ENCODE measurements around the gene PNP.
"Not testable (repeated sequence)": the region's sequence is repeated elsewhere in the genome, so short reads cannot be mapped to it uniquely, and the experiment has no call there.

PNP gene

DNA sequence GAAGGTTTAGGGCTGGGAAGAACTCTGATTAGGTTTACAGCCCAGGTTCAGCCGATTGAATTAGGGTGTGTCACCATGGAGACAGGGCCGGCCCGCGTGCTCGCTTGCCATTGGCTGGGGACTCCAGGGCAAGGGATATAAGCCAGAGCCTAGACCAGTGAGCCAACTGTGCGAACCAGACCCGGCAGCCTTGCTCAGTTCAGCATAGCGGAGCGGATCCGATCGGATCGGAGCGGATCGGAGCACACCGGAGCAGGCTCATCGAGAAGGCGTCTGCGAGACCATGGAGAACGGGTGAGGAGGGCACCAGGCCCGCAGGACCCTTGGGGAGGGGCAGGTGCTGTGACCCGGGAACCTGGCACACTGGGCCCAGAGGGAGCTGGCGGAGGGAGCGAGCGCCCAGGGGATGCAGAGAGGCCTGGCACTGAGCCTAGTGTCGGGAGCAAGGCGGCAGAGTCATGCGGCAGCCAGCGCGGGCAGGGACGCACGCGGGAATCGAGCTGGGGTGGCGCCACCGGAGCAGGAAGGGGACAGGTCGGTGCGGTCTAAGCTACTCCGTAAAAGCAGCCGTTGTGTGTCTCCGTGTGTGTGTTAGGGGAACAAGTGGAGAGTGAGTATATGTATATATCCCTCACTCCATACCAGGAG is at the start of gene PNP:
Gene PNP (plus strand): TSS at position 165 of the 648 bp plus-strand sequence. CDS start 119 bp downstream, at position 284.
- peak; percentile 80 to 83 for DNase-seq

DNA sequence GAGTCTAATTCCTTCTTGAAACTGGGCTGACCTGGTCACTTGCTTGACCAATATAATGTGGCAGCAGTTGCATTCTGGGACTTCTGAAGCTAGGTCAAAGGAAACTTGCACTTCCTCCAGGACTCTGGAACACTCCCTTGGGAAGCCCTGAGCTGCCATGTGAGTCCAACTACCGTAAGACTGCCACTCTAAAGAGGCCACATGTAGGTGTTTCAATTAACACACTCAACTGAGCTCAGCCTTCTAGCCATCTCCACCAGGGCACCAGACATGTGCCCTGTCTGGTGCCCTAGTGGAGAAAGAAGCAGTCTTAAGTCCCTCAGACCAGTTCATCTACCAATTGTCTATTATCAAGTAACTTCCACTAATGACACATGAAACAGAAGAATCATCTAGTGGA is 49.8 kb upstream of the PNP start:
- no peak for DNase-seq

DNA sequence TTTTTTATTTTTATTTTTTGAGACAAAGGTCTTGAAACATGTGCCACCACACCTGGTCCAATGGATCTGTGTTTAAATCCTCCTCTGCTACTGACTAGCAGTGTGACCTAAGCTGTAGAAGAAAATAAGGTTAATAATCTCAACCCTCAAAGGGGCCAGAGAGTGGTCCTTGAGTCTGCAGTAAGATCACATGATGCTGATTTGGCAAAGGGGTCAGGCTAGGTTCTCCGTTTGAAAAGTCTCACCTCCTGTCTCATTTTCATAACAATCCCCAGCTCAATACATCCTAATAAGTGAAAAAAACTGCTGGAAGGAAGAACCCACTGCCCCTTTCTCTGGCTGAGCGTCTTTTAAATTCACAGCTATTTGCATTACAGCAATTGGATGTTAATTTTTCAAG is 47.9 kb upstream of the PNP start:
- DNase-seq, result no peak

DNA sequence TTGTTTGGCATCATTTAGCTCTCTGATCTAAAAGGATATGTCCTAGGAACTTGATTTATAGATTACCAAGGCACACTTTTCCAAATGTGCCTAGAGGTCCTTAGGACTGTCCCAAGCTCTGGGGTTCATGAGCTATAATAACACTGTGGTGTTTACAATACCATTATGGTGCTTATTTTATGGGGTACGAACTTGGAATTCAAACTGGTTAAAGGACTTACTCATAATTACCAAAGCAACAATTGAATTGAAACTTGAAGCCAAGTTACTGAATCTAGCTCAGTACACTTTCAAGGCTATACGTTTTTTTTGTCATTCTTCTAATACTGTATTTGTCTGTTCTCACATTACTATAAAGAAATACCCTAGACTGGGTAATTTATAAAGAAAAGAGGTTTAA is 46.3 kb upstream of the PNP start:
- no peak for DNase-seq

DNA sequence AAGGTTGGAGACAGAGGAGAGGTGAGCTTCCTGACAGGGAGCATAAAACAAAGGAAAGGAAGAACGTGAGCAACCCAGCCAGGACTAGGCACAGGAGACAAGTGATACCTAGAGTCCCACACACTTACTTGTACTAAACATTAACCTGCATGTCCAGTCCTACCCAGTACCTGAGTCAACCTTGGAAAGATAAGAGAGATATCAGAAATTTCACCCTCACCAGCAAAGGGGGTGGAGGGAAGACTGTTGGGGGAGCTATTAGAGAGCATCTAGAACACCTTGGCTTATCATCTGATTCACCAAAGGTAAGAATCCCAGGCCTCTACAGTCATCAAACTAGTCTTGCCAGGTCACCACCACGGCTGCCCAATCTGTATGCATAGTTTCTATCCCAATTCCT is 44.4 kb upstream of the PNP start:
- DNase-seq, result no peak

DNA sequence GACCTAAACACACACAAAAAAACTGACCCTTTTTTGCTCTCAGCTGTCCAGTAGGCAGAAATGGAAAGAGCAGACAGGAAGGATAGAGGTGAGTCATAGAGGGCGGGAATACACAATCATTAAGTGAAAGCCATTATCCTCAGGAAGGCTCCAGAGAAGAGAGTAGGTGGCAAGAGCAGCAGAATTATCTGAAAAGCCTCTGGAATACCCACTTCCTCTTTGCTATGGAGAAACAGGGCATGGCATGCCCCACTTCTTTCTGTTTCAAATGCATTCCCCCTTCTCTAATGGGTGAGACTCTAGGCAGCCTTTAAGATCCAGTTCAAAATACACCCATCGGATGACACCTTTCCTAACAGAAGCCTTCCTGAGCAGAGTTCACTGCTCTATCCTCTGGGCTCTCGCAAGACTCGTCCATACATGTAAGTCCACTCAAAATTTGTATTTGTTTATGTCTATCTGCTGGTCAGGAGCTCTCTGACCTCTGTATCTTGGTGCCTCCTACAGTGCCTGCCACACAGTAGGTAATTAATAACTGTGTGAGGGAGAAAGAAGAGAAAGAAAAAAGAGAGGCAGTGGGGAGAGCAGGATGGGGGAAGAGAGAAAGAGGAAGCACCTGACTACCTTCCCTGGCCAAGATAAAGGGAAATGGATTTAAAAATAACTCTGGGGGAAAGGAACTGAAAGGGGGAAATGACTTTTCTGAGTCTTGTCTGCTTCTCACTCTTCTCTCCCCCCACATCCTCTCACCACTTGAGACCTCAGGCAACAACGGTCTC is 41.8 kb upstream of the PNP start:
- DNase-seq, result peak in 1 of 2 donors; percentile 11

DNA sequence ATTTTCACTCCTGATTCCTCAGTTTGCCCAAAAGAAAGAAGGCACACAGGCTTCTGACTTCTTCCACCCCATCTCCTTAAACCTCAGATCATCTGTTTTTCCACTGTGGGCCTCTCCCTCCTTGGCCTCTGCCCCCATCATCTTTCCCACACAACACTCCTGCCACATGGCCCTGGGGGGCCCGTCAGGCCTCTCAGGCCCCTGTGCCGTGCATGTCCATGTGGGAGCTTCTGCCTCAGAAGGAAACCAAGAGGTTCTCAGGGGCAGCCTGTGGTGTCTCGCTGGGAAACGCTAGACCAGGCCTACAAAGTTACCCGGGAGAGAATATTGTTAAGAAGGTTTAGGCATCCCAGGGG is 41.2 kb upstream of the PNP start:
- DNase-seq, result no peak

DNA sequence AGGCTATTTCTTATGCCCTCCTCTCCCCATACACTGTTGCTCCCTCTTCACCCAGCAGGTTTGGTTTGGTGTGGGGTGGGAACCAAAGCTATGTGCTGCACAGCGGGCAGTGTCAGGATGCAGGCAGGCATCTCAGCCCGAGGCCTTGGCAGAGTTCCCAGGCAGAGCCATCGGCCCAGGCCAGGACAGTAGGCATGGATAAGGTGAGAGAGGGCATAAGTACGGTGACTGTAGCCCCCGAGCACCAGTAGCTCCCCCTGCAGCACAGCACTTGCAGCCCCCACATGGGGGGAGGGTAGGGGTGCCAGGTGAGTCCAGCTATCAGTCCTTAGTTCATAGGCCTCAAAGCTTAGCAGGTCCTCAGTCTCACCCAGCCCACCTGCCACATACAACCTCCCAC is 40.4 kb upstream of the PNP start:
- DNase-seq, result no peak

DNA sequence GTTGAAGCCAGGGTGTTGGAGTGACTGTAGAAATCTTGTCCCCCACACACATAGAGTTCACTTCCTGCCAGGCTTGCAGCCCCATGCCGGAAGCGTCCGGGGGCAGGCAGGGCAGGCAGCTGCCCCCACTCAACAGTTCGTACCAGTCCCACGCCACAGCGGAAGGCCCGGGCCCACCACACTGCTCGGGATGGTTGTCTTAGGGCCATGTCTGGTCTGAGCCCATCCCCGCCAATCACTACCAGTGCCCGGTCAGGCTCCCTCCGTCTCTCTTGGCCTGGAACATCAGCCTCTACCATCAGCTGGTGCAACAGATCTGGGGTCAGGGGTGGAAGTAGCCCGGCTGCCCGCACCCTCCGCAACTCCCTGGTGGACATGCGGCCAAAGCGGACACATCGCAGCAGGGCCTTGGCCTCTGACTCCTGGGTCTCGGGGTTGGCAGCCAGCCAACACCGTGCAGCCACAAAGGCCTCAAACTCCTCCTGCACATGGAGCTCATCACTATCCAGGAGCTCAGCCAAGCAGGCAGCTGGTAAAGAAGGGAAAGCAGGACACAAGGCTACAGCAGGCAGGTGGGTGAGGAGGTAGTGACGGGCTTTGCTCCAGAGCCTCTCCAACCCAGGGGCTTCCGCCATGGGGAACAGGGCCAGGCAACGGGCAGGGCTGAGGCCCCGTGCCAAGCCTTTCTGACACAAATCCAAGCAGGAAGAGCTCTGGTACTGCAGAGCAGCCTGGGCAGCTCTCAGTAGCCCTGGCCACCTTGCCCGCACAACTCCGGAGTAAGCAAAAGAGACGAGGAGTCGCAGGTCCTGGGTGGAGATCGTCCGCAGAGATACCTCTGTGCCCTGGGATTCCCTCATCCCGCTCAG is 39.2 kb upstream of the PNP start:
- peak; percentile 20 to 21 for DNase-seq

DNA sequence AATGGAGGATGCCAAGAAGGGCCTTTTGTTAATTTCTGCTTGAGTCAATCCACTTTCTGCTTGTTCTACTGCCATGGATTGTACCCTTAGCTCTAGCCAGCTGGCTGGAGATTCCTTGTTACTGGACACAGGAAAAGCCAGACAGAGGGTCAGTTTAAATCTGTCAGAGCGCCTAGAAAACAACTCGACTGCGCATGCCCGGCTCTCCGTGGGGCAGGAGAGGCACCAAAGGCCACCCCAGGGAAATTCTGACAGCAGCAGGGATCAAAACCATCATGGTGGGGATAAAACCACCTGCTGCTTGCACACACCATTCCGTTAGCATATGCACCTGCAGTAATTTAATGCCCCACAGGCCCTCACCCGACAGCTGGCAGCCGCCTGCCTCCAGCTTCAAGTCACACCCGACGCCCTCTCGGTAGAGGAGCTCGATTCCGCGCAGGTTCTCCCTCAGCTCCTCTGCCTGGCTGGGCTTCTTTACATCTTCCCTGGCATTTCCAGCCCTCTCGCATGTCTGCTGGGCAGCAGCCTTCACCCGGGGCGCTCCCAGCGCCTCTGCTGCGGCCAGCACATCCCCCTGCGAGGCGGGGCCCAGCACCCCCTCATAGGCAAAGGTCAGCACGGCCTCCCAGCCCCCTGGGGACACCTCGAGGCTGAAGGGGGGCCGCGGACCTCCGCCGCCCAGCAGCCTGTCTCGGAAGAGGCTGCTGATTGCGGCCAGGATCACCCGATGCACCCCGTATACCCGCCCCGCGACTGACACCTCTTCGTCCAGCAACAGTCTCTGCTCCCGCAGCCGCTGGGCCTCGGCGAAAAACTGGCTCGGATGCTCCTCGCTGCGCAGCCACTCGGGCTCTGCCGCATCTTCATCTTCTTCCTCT is 34.3 kb upstream of the PNP start:
- peak; percentile 63 to 81 for DNase-seq

DNA sequence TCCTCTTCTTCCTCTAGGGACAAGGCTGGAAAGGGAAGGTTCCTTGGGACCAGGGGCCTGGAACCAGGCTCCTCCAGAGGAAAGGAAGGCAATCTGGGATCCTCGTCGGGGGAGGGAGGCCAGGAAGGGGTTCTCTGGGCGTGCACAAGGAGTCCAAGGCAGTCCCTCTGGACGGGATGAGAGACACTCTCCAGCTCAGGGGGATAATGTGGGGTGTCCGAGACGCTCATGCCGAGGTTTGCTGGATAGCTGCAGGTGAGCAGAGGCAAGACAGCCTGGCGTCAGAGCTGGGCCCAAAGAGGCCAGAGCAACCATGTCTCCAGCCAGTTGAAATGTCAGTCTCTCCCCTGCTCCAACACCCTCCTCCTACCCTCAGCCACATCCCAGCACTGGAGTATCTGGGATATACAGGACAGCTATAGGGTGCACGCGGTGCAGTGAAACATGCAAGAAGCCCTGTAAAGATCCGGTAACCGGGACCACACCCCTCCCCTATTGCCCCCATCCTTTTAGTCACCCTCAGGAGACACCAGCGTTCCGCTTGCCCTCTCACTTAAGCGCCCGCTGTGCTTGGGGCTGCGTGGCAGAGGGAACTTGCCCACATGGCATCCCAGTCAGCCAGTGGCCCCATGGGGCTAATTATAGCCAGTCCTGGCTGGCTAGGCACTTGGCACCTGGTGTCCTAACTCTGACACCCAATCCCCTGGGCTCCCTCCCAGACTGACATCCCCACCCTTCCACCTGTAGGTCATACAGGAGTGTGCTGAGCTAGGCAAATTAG is 33.4 kb upstream of the PNP start, which contains the start of gene KLHL33:
Gene KLHL33 (minus strand): TSS at position 585 of the 781 bp plus-strand sequence. CDS start 355 bp downstream, at position 230.
- DNase-seq, result no peak

DNA sequence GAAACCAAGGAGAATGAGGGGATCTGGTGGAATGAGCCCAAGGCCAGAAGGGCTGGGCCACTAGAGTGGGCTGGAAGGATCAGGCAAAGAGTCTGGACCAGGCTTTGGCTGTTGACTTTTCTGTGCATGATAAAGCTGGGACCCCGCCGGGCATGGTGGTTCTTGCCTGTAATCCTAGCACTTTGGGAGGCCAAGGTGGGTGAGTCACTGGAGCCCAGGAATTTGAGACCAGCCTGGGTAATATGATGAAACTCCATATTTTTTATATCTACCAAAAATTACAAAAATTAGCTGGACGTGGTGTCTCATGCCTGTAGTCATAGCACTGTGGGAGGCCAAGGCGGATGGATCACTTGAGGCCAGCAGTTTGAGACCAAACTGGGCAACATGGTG is 32.8 kb upstream of the PNP start:
- no peak for DNase-seq

DNA sequence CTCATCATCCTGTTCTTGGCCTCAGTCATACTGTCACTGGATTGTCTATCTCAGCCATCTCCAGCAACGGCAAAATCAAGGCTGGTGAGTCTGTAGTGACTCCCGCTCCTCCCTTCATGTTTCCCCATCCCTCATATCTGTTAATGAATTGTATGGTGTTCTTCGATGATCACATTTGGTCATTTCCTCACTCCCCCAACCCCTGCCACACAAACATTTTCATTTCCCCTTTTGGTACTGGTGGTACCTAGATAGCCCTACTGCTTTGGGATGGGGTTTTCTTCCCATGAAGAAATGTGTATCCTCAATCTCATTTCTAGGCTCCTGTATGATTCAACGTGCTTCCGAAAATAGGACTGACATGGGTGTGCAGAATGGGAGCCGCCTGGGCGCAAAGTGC is 30.5 kb upstream of the PNP start:
- no peak for DNase-seq

DNA sequence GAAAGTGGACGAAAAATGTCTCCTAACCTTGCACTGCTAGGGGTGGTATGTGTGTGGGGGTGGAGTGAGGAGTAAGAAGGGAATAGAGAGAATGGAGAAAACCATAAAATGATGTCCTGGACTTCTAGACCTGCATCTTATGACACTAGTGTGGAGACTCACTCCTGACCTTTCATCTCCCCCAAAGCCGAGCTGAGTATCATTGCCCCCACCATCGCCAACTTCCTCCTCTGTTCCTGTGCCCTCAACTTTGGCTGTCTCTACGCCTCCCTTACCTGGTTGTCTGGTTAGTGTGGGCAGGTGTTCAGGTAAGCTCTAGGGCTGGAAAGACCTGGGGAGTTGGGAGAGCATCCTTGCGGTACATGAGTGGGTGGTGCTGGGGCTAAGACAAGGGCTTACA is 28.7 kb upstream of the PNP start:
- no peak for DNase-seq

DNA sequence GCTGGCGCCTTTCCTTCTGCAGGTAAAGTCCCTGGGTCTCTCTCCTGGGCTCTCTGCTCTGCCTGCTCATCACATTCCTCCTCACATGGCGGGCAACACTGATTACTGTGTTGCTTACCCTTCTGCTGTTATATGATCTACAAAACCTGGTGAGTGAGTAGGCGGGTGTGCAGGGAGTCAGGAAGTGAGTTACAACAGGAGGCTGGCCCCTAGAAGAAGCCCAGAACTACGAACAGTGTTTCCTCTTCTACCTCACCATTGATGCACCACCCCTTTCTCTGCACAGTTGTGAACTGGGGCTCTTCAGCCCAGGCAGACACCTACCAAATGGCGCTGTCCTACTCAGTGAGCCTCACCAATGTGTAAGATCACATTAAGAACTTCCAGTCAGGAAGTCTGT is 28.3 kb upstream of the PNP start:
- no peak for DNase-seq

DNA sequence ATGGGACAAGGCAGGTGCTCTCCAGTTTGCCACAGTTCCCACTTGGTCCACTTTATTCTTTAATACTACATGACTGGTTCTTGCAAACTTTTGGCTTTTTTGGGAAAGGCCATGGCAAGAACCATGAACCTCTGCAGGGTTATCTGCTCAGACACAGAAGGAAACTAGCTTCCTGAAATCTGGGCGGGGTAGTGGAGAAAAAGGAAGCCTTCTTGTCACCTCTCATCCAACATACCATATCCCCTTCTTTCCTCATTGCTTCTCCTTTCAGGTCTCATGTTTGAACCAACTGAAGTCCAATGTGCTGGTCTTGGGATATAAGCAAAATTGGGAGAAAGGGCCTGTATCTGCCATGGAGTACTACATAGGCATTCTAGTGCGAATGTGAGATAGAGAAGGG is 27.7 kb upstream of the PNP start:
- no peak for DNase-seq

DNA sequence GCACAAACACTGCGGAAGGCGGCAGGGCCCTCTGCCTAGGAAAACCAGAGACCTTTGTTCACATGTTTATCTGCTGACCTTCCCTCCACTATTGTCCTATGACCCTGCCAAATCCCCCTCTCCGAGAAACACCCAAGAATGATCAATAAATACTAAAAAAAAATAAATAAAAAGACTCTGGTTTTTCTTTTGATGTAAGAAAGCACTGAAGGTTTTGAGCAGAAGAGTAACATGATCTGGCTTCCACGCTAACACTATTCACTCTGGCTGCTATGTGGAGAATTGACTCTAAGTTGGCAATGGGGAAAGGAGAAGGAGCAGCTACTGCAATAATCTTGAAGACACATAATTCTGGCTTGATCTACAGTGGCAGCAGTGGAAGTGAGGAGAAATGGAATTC is 25.6 kb upstream of the PNP start:
- DNase-seq, result not testable (repeated sequence)

DNA sequence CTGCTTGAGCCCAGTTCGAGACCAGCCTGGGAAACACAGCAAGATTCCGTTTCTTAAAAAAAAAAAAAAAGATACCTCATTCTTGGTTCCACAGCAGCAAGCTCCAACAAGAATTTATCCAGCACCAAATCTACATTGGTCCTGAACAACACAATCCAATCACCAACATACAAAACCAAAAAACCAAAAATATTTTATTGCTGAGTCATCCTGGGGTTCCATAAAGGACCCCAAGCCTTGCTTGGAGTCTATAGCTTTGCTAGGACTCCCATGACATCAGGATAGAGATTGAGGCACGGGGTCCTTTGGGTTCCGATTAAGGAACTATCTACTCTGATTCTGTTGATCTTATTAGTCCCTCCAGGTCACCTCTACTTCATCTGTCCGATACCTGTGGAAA is 22.3 kb upstream of the PNP start:
- no peak for DNase-seq

DNA sequence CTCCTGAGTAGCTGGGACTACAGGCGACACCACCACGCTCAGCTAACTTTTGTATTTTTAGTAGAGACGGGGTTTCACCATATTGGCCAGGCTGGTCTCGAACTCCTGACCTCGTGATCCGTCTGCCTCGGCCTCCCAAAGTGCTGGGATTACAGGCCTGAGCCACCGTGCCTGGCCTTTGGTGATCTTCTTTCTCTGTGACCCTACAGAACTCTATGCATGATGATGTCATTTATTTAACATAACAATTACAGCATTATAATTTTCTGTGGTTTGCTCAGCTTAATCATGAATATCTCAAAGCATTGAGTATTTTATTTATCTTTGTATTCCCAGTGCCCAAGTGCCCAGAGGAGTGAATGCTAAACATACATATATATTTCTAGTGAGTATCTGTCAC is 16.4 kb upstream of the PNP start:
- not testable (repeated sequence) for DNase-seq

DNA sequence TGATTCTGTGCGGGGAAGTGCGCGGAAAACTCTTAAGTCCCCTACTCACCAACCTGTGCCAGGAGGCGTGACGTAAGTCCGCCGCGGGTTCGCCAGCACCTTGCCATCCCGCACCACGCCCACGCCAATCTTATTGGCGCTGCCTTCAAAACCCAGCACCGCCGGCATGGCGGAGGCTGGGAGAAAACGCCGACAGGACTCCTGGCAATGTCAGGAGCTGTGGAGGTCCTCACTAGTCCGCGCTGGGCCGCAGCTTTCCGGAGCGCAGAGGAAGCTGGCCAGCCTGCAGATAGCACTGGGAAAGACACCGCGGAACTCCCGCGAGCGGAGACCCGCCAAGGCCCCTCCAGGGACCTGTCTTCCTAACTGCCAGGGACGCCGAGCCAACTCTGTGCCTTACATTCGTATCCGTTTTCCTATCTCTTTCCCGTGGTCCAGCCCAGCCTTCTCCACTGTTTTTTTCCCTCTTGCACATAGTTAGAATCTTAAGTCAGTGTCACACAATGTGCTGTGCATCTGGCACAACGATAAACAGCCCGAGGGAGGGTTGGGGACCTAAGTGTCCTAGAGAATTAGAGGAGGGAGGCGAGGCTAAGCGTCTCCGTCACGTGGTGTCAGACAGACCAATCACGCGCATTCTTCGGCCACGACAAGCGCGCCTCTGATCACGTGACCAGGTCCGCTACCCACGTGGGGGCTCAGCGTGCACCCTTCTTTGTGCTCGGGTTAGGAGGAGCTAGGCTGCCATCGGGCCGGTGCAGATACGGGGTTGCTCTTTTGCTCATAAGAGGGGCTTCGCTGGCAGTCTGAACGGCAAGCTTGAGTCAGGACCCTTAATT is 14.5 kb upstream of the PNP start, which contains the start of the genes APEX1 and OSGEP:
Gene APEX1 (plus strand): TSS at position 711 of the 839 bp plus-strand sequence. CDS start 420 bp downstream, outside the sequence.
Gene OSGEP (minus strand): TSS at position 297 of the 839 bp plus-strand sequence. CDS start 129 bp downstream, at position 168.
- peak; percentile 97 to 98 for DNase-seq
